ENCODE data around the gene CEP170. TPM values are rescaled to one million over a fixed set of nuclear protein-coding genes. Genes with fewer than 3 reads are reported as not detected.
"Not testable (repeated sequence)": the region's sequence is repeated elsewhere in the genome, so short reads cannot be mapped to it uniquely, and the experiment has no call there.

The CEP170 gene
- polyA plus RNA-seq, 1 donor from 2014 or later, result 18.5 TPM

DNA sequence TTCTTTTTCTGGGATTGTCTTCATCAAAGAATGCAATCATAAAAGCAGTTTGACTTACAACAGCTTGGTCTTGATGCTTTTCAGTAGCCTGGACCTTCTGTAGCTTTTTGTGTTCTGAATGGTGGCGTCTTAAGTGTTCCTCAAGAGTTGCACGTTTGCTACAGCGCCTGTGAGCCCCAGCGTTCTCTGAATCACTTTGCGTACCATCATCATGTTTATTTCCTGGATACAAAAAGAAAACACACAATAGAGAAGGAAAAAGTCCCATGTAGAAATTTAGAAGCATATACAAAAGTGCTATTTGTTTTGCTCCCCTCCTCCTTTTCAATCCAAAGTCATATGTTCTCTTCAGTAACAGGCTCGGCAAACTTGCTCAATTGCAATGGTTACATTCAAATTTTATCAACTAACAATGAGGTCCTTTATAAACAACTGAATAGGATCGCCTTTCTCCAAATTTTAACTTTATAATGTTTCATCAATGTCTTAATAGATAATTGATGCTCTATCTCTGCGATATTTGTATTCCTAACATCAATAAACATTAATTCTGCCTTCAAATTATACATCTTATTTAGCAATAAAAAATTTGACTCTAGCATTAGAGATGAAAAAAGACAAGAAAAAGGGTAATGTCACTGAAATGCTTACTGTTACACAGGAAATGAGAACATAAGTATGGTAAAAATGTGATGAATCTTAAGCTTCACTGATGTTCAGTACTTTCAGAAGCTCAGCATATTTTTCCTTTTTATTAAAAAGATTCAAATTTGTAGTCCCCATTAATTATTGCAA, 68.7 kb downstream of the CEP170 start:
- not testable (repeated sequence) for H3K36me3 Mint-ChIP-seq, H3K27me3 Mint-ChIP-seq, H3K4me3 Mint-ChIP-seq, H3K9me3 Mint-ChIP-seq, H3K27ac Mint-ChIP-seq, H3K4me1 Mint-ChIP-seq

DNA sequence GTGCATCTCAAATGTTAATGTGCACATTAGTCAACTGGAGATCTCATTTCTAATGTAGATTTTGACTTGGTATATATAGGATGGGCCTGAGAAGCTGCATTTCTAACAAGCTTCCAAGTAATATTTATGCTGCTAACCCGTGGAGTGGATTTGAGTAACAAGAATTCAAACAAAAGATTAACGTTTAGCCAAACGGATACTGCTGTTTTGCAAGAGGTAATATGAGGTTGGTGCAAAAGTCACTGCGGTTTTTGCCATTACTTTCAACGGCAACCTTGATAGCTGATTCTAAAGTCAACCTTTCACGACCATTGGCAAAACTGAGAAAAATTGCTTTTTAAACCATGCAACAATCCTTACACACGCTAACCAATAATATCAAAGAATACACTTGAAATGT, 70.3 kb downstream of the CEP170 start:
- H3K27ac Mint-ChIP-seq, H3K9me3 Mint-ChIP-seq, H3K36me3 Mint-ChIP-seq, H3K4me3 Mint-ChIP-seq, H3K27me3 Mint-ChIP-seq, H3K4me1 Mint-ChIP-seq: not testable (repeated sequence)

GRCh38 chr1:243183661-243184060, 71.4 kb downstream of the CEP170 start:
- not testable (repeated sequence) for H3K36me3 Mint-ChIP-seq, H3K4me3 Mint-ChIP-seq, H3K4me1 Mint-ChIP-seq, H3K27me3 Mint-ChIP-seq, H3K27ac Mint-ChIP-seq, H3K9me3 Mint-ChIP-seq

- not testable (repeated sequence) for H3K4me3 Mint-ChIP-seq, H3K27ac Mint-ChIP-seq, H3K4me1 Mint-ChIP-seq, H3K27me3 Mint-ChIP-seq, H3K9me3 Mint-ChIP-seq, H3K36me3 Mint-ChIP-seq
These were observed 71.9 kb downstream of the CEP170 start for GRCh38 chr1:243183176-243183575.

GRCh38 chr1:243179720-243180119, 75.4 kb downstream of the CEP170 start:
- no peak overlapping the region for H3K4me3 Mint-ChIP-seq

DNA sequence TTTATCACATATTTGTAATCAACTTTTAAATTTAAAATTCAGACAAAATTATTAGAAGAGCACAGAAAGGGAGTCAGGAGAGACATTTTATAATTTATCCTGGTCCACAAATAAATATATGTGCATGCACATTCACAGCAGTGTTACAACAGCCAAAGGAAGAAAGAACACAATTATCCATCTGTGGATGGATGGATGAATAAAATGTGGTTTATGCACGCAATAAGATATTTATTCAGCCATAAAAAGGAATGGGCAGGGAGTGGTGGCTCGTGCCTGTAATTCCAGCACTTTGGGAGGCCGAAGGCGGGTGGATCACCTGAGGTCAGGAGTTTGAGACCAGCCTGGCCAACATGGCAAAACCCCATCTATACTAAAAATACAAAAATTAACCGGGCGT, 77.3 kb downstream of the CEP170 start:
- not testable (repeated sequence) for H3K27me3 Mint-ChIP-seq, H3K4me1 Mint-ChIP-seq, H3K9me3 Mint-ChIP-seq, H3K27ac Mint-ChIP-seq, H3K4me3 Mint-ChIP-seq, H3K36me3 Mint-ChIP-seq

More at GRCh38 chr1:243179720-243180119, 75.4 kb downstream of the CEP170 start:
- no peaks in the 10 kb centered on the region for H3K4me1 Mint-ChIP-seq
- H3K27ac Mint-ChIP-seq, result no peak overlapping the region
- no peaks in the 10 kb centered on the region for H3K9me3 Mint-ChIP-seq
- H3K36me3 Mint-ChIP-seq, result peaks cover 3% of the 10 kb centered on the region
- H3K27me3 Mint-ChIP-seq, result no peaks in the 10 kb centered on the region

DNA sequence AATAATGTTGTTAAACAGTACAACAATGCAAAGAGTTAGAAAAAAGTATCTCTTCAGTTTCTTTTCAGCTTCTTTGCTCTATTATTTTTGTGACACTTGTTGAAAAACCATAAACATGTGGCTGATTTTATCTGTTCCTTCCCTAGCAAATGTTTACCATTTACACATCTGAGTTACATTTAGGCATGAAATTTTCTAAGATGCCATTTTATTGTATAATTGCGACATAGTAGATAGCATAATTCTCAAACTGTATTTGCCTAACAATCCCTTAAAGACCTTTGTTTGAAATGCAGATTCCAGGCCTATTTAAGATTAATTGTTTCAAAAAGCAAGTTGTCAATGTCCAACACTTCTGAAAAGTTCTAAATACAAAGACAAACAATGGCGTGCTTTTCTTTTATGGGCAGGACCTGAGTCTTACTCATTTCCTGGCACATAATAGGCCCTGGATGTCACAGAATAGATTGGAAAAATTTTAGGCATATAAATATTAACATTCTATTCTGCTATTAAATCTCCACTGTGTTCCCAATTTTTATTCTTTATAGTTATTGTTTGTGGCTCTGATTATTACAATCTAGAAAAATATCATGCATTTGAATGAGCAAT, 81.2 kb downstream of the CEP170 start:
- H3K36me3 Mint-ChIP-seq, H3K27me3 Mint-ChIP-seq, H3K4me1 Mint-ChIP-seq, H3K4me3 Mint-ChIP-seq, H3K27ac Mint-ChIP-seq, H3K9me3 Mint-ChIP-seq: not testable (repeated sequence)

DNA sequence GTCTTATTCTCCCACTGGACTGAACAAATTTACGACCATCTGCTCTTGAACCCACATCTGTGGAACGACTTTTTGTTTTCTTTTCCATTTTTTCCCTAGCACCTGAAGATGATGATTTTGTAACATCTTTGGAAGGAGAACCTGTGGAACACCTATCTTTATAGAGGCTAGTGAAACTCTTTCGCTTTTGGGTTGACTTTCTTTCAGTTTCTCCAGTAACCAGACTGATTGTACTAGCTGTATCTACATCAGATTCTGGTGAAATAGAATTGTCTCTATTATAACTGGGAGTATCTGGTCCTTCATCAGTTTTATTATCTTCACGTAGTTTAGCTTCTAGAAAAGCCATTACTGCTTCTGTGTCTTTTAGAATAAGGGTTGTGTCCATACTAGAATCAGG, 90.2 kb downstream of the CEP170 start:
- H3K4me1 Mint-ChIP-seq, H3K27ac Mint-ChIP-seq, H3K27me3 Mint-ChIP-seq, H3K36me3 Mint-ChIP-seq, H3K9me3 Mint-ChIP-seq, H3K4me3 Mint-ChIP-seq: not testable (repeated sequence)

DNA sequence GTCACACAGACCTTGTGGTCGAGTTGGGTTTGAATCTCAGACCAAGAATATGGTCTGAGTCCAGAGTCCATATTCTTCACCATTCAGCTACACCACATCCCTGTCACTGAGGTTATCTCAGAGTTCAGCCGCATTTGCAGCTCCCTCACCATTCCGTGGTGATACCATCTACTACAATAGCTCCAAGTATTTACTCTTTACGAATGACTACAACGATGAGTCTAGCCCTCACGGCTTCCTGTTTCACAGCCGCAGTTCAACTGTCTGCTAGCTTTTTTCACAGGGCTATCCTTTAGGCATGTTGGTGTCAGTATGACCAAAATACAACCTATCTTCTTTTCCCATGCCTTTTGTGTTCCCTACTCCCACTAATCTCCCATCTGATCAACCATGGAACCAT, 104.2 kb downstream of the CEP170 start:
- H3K27ac Mint-ChIP-seq, H3K4me3 Mint-ChIP-seq, H3K4me1 Mint-ChIP-seq, H3K9me3 Mint-ChIP-seq, H3K27me3 Mint-ChIP-seq, H3K36me3 Mint-ChIP-seq: not testable (repeated sequence)

DNA sequence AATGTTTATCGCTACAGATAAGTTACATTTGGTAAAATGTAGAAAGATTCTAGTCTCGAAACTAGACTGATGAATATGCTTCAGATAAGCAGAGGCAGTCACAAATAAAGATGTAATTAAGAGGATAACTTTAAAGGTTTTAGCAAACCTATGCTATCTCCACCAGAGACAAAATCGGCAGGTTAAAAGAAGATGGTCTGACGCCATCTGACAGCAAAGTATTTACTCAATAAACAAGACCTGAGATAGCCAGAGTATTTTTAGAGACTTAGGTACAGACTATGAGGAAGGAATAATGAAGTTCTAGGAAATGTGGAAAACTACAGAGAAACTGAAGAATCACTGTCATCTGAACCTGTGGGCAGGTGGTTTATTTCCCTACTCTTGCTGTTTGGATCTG, 106.0 kb downstream of the CEP170 start:
- not testable (repeated sequence) for H3K27me3 Mint-ChIP-seq, H3K27ac Mint-ChIP-seq, H3K4me1 Mint-ChIP-seq, H3K36me3 Mint-ChIP-seq, H3K9me3 Mint-ChIP-seq, H3K4me3 Mint-ChIP-seq

DNA sequence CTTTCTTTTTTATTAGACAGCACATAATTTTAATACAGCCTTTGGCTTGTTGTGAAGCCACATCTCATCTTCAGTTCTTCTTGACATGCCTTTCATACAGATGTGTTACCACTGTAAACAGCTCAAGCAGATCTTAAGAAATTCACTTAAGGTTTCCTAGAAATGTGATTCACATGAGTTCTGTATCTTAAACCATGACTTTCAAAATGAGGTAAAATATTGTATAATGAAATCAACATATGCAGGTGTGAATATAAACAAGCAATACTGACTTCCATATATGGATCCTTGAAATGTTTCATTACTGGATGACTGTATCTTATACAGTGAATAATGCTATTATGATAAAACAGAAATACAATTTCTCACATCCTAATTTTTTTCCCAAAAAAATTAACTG, 107.7 kb downstream of the CEP170 start:
- H3K4me3 Mint-ChIP-seq, H3K36me3 Mint-ChIP-seq, H3K9me3 Mint-ChIP-seq, H3K4me1 Mint-ChIP-seq, H3K27ac Mint-ChIP-seq, H3K27me3 Mint-ChIP-seq: not testable (repeated sequence)

- not testable (repeated sequence) for H3K9me3 Mint-ChIP-seq, H3K36me3 Mint-ChIP-seq, H3K4me3 Mint-ChIP-seq, H3K27me3 Mint-ChIP-seq, H3K4me1 Mint-ChIP-seq, H3K27ac Mint-ChIP-seq
These were observed 114.6 kb downstream of the CEP170 start for GRCh38 chr1:243140498-243140897.

DNA sequence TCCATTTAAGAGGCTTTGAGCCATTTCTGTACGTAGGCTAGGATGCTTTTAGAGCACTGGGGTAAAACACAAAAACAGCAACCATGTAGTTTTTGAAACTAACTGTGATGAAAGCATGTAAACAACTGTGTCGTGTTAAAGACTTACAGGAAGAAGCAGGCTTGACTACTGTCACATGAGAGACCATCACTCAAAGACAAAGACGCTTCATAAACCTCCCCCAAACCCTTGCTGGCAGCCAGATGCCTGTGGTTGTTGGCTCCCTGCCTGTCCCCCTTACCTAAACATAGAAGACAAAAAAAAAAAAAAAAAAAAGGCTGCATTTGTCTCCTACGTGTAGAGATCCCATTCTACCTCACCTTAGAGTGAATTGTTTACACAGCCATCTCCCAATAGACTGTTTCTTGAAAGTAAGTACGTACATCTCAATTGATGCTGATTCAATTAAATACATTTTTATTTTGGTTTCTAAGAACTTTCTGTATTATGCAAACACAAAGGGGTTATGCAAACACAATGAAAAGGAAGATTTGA, 132.1 kb downstream of the CEP170 start:
- not testable (repeated sequence) for H3K27ac Mint-ChIP-seq

GRCh38 chr1:243121939-243122338, 133.1 kb downstream of the CEP170 start:
- not testable (repeated sequence) for H3K9me3 Mint-ChIP-seq, H3K27ac Mint-ChIP-seq, H3K27me3 Mint-ChIP-seq, H3K36me3 Mint-ChIP-seq, H3K4me3 Mint-ChIP-seq, H3K4me1 Mint-ChIP-seq

More for the DNA sequence above, 132.1 kb downstream of the CEP170 start:
- H3K4me1 Mint-ChIP-seq, H3K9me3 Mint-ChIP-seq, H3K36me3 Mint-ChIP-seq, H3K4me3 Mint-ChIP-seq, H3K27me3 Mint-ChIP-seq: not testable (repeated sequence)

DNA sequence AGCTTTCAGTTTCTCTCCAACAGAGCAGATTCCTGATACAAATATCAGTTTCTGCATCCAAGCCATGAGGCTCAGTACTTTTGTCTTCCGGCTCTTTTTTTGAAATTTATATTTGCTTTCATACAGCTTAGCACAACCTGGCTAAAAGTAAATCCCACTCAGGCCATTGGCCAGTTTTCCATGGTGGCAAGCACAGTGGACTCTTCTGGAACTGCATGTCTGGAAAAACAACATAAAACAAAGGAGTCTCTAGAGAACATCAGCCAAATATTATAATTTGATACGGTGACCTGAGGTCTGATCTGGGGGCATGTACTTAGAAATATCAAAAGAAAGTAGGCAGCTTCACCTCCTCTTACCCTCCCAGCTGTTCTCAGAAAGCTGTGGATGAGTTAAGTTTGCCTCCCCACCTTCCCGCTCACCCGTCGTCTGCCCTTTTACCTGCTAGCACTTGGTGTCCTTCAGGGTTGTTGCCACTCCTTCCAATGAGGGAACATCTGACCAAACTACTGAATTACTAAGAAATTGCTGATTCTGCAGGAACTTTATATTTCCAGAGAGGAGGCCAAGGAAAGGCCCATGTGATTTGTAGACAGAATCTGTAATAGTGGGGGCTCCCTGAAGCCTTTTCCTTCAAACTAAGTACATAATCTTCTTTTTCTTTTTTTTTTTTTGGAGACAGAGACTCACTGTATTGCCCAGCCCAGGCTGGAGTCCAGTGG, 136.3 kb downstream of the CEP170 start:
- H3K36me3 Mint-ChIP-seq, H3K4me1 Mint-ChIP-seq, H3K27me3 Mint-ChIP-seq, H3K4me3 Mint-ChIP-seq, H3K9me3 Mint-ChIP-seq, H3K27ac Mint-ChIP-seq: not testable (repeated sequence)

- not testable (repeated sequence) for H3K27ac Mint-ChIP-seq, H3K4me3 Mint-ChIP-seq, H3K9me3 Mint-ChIP-seq, H3K27me3 Mint-ChIP-seq, H3K36me3 Mint-ChIP-seq
- H3K4me1 Mint-ChIP-seq, result peaks cover 10 to 12% (median 11%) of the 10 kb centered on the region in 3 donors
These were observed 138.9 kb downstream of the CEP170 start for GRCh38 chr1:243116187-243116586.

Measured in IgD-negative memory B cell (primary cell).